A549 treated with AZD2906 at 1 μM for 4 hours (cell line): ENCODE measurements around the gene LBH. TPM values are rescaled to one million over a fixed set of nuclear protein-coding genes. Genes with fewer than 3 reads are reported as not detected.

ENCODE experiments used
- total RNA-seq: library from RNA; stranded (reverse); fragments of 200-300 nt; extraction: Qiagen RNA extraction; gene quantifications from 5 replicates; pipeline ENCODE4 v1.2.3, GENCODE V29; 2022

The LBH gene
- total RNA-seq = 106 to 205 TPM (median 139 TPM) in 5 replicates

DNA sequence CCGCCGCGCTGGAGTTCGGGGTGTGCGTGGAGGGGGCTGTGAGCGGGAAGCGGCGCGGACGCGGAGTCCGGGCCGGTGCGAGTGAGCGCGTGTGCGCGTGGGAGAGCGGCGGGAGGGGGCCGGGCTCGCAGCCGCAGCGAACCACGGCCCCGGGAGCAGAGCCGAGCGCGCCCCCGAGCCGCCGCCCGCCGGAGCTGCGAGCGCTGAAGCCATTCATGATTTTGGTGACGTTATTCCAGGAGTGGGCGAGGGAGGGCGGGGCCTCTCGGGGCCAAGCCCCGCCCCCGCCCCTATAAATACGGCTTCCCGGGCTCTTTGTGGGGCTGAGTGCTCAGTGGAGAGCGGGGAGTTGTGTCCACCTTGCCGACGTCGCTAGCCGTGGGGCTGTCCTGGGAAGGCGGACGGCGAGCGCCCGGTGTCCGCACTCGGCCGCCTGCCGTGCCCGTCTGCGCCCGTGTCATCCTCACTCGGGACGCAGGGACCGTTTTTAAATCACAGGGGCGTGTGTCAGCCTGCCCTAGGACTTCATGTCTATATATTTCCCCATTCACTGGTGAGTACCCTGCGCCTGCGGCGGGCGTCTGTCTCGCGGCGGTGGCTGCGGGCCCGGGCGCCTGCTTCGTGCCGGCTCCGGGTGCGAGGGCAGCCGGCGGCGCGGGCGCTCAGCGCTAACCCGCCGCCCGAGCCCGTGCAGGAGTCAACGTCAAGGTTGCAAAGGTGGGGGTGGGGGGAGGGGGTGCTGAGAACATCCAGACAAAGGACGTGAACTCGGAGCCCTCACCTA lies at the start of gene LBH:
LBH (plus strand) TSS at position 323 of the 784 bp plus-strand sequence; CDS start at position 528, 205 bp downstream.

Other genes starting within 250 kb of the LBH start
- gene YPEL5, start 84.5 kb upstream of the LBH start, total RNA-seq = 47.0 to 55.8 TPM (median 54.4 TPM) in 5 replicates
- gene LCLAT1, start 215.7 kb downstream of the LBH start, total RNA-seq = 12.6 to 21.3 TPM (median 15.3 TPM) in 5 replicates